Stomach smooth muscle (tissue), 2 donors: ENCODE measurements around the gene HID1.

Experiments used
- H3K27ac ChIP-seq: one replicate; pipeline ENCODE4 v1.7.0; 2013; ENCODE audit warnings: mild to moderate bottlenecking, low read length, inconsistent platforms
- H3K27me3 ChIP-seq, 2 donors: one replicate each; pipeline ENCODE4 v1.7.0; 2013; ENCODE audit warnings: low read length in 2 of 2; ENCODE audit not compliant: insufficient read depth in 2 of 2, control insufficient read depth in 1 of 2
- H3K36me3 ChIP-seq, 2 donors: one replicate each; pipeline ENCODE4 v1.7.0; 2013; ENCODE audit warnings: low read length in 2 of 2; ENCODE audit not compliant: control insufficient read depth in 2 of 2, insufficient read depth in 2 of 2
- H3K4me1 ChIP-seq: one replicate; pipeline ENCODE4 v1.7.0; 2013; ENCODE audit warnings: low read length; ENCODE audit not compliant: control insufficient read depth, insufficient read depth
- H3K4me3 ChIP-seq, 2 donors: one replicate each; pipeline ENCODE4 v1.7.0; 2013; ENCODE audit warnings: low read length in 2 of 2
- H3K9ac ChIP-seq, 2 donors: one replicate each; pipeline ENCODE4 v1.7.0; 2013; ENCODE audit warnings: low read length in 2 of 2, mild to moderate bottlenecking in 1 of 2
- H3K9me3 ChIP-seq, 2 donors: one replicate each; pipeline ENCODE4 v1.7.0; 2013; ENCODE audit warnings: low read length in 2 of 2; ENCODE audit not compliant: control insufficient read depth in 2 of 2
- donor health status: healthy.
- donor health status: Pancreatic carcinoma.

The HID1 gene

GRCh38 chr17:74968361-74968780 is 4.2 kb downstream of the HID1 start:
- H3K9me3 ChIP-seq: no peaks in the 10 kb centered on the region
- H3K27ac ChIP-seq: no peak overlapping the region
- H3K4me3 ChIP-seq: no peak overlapping the region
- peaks cover 17% of the 10 kb centered on the region for H3K4me1 ChIP-seq
- peaks cover 2 to 4% of the 10 kb centered on the region in 2 donors for H3K27me3 ChIP-seq
- no peaks in the 10 kb centered on the region for H3K36me3 ChIP-seq
- no peak overlapping the region for H3K9ac ChIP-seq

GRCh38 chr17:74964988-74965622 is 7.5 kb downstream of the HID1 start:
- Histone ChIP-seq H3K4me1 (peaks cover 5% of the 10 kb centered on the region), H3K36me3 (no peaks in the 10 kb centered on the region), H3K9me3 (no peaks in the 10 kb centered on the region), H3K9ac (no peak overlapping the region), H3K27me3 (no peaks in the 10 kb centered on the region), H3K27ac (no peak overlapping the region), H3K4me3 (no peak overlapping the region)

- Histone ChIP-seq H3K4me3 (no peak overlapping the region), H3K9ac (no peak overlapping the region), H3K27ac (no peak overlapping the region), H3K27me3 (no peaks in the 10 kb centered on the region), H3K36me3 (peaks cover 0 to 2% of the 10 kb centered on the region in 2 donors), H3K4me1 (peaks cover 5% of the 10 kb centered on the region), H3K9me3 (no peaks in the 10 kb centered on the region)
Measured at GRCh38 chr17:74964246-74964761, 8.3 kb downstream of the HID1 start.

GRCh38 chr17:74963656-74964055 is 8.9 kb downstream of the HID1 start:
- no peak overlapping the region for H3K9ac ChIP-seq
- no peaks in the 10 kb centered on the region for H3K9me3 ChIP-seq
- H3K4me3 ChIP-seq: no peak overlapping the region
- no peak overlapping the region for H3K27ac ChIP-seq
- H3K36me3 ChIP-seq: peaks cover 0 to 2% of the 10 kb centered on the region in 2 donors
- H3K27me3 ChIP-seq: no peaks in the 10 kb centered on the region
- H3K4me1 ChIP-seq: peaks cover 5% of the 10 kb centered on the region

- Histone ChIP-seq H3K9me3 (no peaks in the 10 kb centered on the region), H3K9ac (no peak overlapping the region), H3K27ac (no peak overlapping the region), H3K36me3 (peaks cover 0 to 2% of the 10 kb centered on the region in 2 donors), H3K4me3 (no peak overlapping the region), H3K27me3 (no peaks in the 10 kb centered on the region), H3K4me1 (peaks cover 5% of the 10 kb centered on the region)
Measured at GRCh38 chr17:74962622-74963394, 9.8 kb downstream of the HID1 start.

- Histone ChIP-seq H3K4me1 (peaks cover 5% of the 10 kb centered on the region), H3K9me3 (no peaks in the 10 kb centered on the region), H3K4me3 (peak overlapping the region in 1 of 2 donors; percentile 40), H3K27me3 (no peaks in the 10 kb centered on the region), H3K36me3 (peaks cover 0 to 2% of the 10 kb centered on the region in 2 donors), H3K27ac (no peak overlapping the region), H3K9ac (no peak overlapping the region)
Measured at GRCh38 chr17:74961657-74962350, 10.8 kb downstream of the HID1 start.

- H3K4me3 ChIP-seq: no peak overlapping the region
- H3K36me3 ChIP-seq: peaks cover 0 to 3% of the 10 kb centered on the region in 2 donors
- no peaks in the 10 kb centered on the region for H3K27me3 ChIP-seq
- H3K9ac ChIP-seq: no peak overlapping the region
- no peaks in the 10 kb centered on the region for H3K9me3 ChIP-seq
- H3K4me1 ChIP-seq: peaks cover 5% of the 10 kb centered on the region
- H3K27ac ChIP-seq: no peak overlapping the region
Measured at GRCh38 chr17:74960570-74961342, 11.8 kb downstream of the HID1 start.

GRCh38 chr17:74959826-74960515 is 12.6 kb downstream of the HID1 start:
- Histone ChIP-seq H3K4me1 (peaks cover 5% of the 10 kb centered on the region), H3K36me3 (peaks cover 0 to 6% of the 10 kb centered on the region in 2 donors), H3K9me3 (no peaks in the 10 kb centered on the region), H3K27ac (no peak overlapping the region), H3K9ac (no peak overlapping the region), H3K4me3 (no peak overlapping the region), H3K27me3 (no peaks in the 10 kb centered on the region)

- peaks cover 0 to 6% of the 10 kb centered on the region in 2 donors for H3K36me3 ChIP-seq
Measured at GRCh38 chr17:74957935-74958740, 14.4 kb downstream of the HID1 start.

More at GRCh38 chr17:74957935-74958740, 14.4 kb downstream of the HID1 start:
- Histone ChIP-seq H3K4me1 (peaks cover 5% of the 10 kb centered on the region), H3K9me3 (no peaks in the 10 kb centered on the region), H3K27ac (no peak overlapping the region), H3K4me3 (no peak overlapping the region), H3K9ac (no peak overlapping the region), H3K27me3 (no peaks in the 10 kb centered on the region)
